OCI-LY1 (cell line): ENCODE data around the gene SMIM24.

Experiments used
- EZH2 ChIP-seq: fragments of 200-600 bp; sonication (generic), shearing (Covaris generic); IDR thresholded peaks from 2 replicates; pipeline ENCODE4 v1.8.0; 2017; ENCODE audit warnings: borderline replicate concordance, mixed run types, mild to moderate bottlenecking, antibody characterized with exemption, low read length, moderate library complexity, mixed read lengths
- TF ChIP-seq, protein P1 (sequence below): fragments of 200-600 bp; sonication (generic), shearing (Covaris generic); IDR thresholded peaks from 2 replicates; pipeline ENCODE4 v1.5.1; 2017; ENCODE audit warnings: mild to moderate bottlenecking, antibody characterized with exemption, low read length, moderate library complexity, mixed read lengths

DNA sequence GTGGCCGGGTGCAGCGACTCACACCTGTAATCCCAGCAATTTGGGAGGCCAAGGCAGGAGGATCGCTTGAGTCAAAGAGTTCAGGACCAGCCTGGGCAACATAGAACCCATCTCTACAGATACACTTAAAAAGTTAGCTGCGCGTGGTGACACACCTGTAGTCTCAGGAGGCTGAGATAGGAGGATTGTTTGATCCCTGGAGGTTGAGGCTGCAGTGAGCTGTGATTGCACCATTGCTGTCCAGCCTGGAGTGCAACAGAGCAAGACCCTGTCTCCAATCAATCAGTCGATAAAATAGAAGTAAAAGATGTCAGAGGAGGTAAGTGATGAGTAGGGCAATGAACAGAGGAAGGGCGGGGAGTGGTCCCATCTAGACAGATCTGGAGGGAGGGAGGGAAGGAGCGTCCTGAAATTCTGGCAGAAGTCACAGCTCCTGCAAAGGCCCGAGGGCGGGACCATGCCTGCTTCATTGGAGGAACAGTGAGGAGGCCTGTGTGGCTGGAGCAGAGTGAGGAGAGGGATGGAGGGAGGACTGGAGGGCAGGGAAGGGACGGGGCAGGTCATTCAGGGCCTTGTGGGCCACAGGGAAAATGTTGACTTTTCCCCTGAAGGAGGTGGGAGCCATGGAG, 9.7 kb downstream of the SMIM24 start:
- TF ChIP-seq EZH2, result no peak
- TF ChIP-seq, protein P1, sequence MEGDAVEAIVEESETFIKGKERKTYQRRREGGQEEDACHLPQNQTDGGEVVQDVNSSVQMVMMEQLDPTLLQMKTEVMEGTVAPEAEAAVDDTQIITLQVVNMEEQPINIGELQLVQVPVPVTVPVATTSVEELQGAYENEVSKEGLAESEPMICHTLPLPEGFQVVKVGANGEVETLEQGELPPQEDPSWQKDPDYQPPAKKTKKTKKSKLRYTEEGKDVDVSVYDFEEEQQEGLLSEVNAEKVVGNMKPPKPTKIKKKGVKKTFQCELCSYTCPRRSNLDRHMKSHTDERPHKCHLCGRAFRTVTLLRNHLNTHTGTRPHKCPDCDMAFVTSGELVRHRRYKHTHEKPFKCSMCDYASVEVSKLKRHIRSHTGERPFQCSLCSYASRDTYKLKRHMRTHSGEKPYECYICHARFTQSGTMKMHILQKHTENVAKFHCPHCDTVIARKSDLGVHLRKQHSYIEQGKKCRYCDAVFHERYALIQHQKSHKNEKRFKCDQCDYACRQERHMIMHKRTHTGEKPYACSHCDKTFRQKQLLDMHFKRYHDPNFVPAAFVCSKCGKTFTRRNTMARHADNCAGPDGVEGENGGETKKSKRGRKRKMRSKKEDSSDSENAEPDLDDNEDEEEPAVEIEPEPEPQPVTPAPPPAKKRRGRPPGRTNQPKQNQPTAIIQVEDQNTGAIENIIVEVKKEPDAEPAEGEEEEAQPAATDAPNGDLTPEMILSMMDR, result no peak
